Right lung (tissue), 5 donors: ENCODE results near the gene CLIP2. TPM values are rescaled to one million over a fixed set of nuclear protein-coding genes. Genes with fewer than 3 reads are reported as not detected.
"Not testable (repeated sequence)": the region's sequence is repeated elsewhere in the genome, so short reads cannot be mapped to it uniquely, and the experiment has no call there.

Source experiments
- DNase-seq, 2 donors: peaks; one replicate each; pipeline ENCODE4 v3.0.0-alpha.2; 2013
- polyA plus RNA-seq, 5 donors: library from polyadenylated mRNA; unstranded; fragments of 120-200 nt; gene quantifications; one replicate each; pipeline versions ENCODE4 v1.2.1 to v1.2.3, GENCODE V29; 2013; ENCODE audit warnings: inconsistent platforms in 1 of 5, low replicate concordance in 1 of 5; ENCODE audit not compliant: insufficient read length in 5 of 5, insufficient read depth in 1 of 5

The CLIP2 gene
- polyA plus RNA-seq, 5 donors, result 19.7 to 32.3 (median 24.3) TPM

- not testable (repeated sequence) for DNase-seq
Measured at GRCh38 chr7:74430409-74430808, 141.2 kb downstream of the CLIP2 start.

- DNase-seq, result peak in 1 of 2 donors; percentile 16
Measured at GRCh38 chr7:74430961-74431466, 141.8 kb downstream of the CLIP2 start.

GRCh38 chr7:74437291-74437571 lies 148.0 kb downstream of the CLIP2 start:
- DNase-seq, result not testable (repeated sequence)

- no peak for DNase-seq
Measured at GRCh38 chr7:74438327-74438726, 149.1 kb downstream of the CLIP2 start.

- no peak for DNase-seq
Measured at GRCh38 chr7:74439541-74439940, 150.3 kb downstream of the CLIP2 start.

- DNase-seq, result not testable (repeated sequence)
Measured at GRCh38 chr7:74440143-74440542, 150.9 kb downstream of the CLIP2 start.

GRCh38 chr7:74441801-74442200 lies 152.6 kb downstream of the CLIP2 start:
- DNase-seq, result no peak

GRCh38 chr7:74443543-74444247 lies 154.5 kb downstream of the CLIP2 start:
- DNase-seq, result no peak

GRCh38 chr7:74449144-74449543 lies 159.9 kb downstream of the CLIP2 start:
- DNase-seq, result no peak

- no peak for DNase-seq
Measured at GRCh38 chr7:74449809-74450397, 160.7 kb downstream of the CLIP2 start.

GRCh38 chr7:74452748-74453321 lies 163.6 kb downstream of the CLIP2 start:
- DNase-seq, result no peak

GRCh38 chr7:74453322-74454011 lies 164.3 kb downstream of the CLIP2 start, which contains the start of gene GTF2IRD1:
Gene GTF2IRD1, plus strand, starts transcription at chr7:74453906. Its CDS starts 54,175 bp downstream, at chr7:74508081.
- DNase-seq, result peak; percentile 64 to 66

GRCh38 chr7:74454021-74454924 lies 165.1 kb downstream of the CLIP2 start:
- DNase-seq, result peak in 1 of 2 donors; percentile 39

GRCh38 chr7:74454925-74455288 lies 165.7 kb downstream of the CLIP2 start:
- no peak for DNase-seq

GRCh38 chr7:74455291-74455804 lies 166.1 kb downstream of the CLIP2 start:
- DNase-seq, result no peak

Other genes starting within 250 kb of the CLIP2 start
- gene LIMK1, start 205.6 kb upstream of the CLIP2 start, polyA plus RNA-seq, result 10 to 100 TPM; 17.0 to 29.9 (median 18.8) TPM
- gene EIF4H, start 115.1 kb upstream of the CLIP2 start, polyA plus RNA-seq, result 100 to 1,000 TPM; 253 to 292 (median 282) TPM
- 1 to 10 TPM; 3.8 to 5.5 (median 4.6) TPM for gene LAT2, start 79.4 kb upstream of the CLIP2 start, polyA plus RNA-seq
- gene RFC2, start 35.0 kb upstream of the CLIP2 start, polyA plus RNA-seq, result 10 to 100 TPM; 36.5 to 50.0 (median 38.8) TPM
- gene GTF2IRD1, start 164.5 kb downstream of the CLIP2 start, polyA plus RNA-seq, result 10 to 100 TPM; 28.0 to 35.6 (median 33.1) TPM